Activated CD4-positive, alpha-beta memory T cell treated with anti-CD3 and anti-CD28 coated beads, Interleukin-2, amount 10 ng/mL, durations not matched to agents 7 days and 5 days (primary cell): Measurements from ENCODE around the gene AKNA. TPM values are rescaled to one million over a fixed set of nuclear protein-coding genes. Genes with fewer than 3 reads are reported as not detected.
A peak's percentile ranks its signal among the peaks of the same experiment; 100 is the strongest.

Source experiments
- CTCF ChIA-PET: fragments of 350-600 bp; sonication (Branson Sonifier 250); formaldehyde crosslinking; loops from one replicate; lab custom pipeline; 2021; ENCODE audit warnings: antibody characterized with exemption, inconsistent platforms; lab: Charles Lee
- POLR2A ChIA-PET: fragments of 350-600 bp; sonication (Branson Sonifier 250); formaldehyde crosslinking; loops from one replicate; lab custom pipeline; 2021; ENCODE audit warnings: antibody characterized with exemption; lab: Charles Lee
- DNase-seq: peaks from one replicate; pipeline ENCODE4 v3.0.0-alpha.2; 2020
- H3K27ac Mint-ChIP-seq: one replicate; pipeline ENCODE4 v1.8.0; 2021; ENCODE audit warnings: mild to moderate bottlenecking, mixed read lengths
- H3K27me3 Mint-ChIP-seq: one replicate; pipeline ENCODE4 v1.8.0; 2021; ENCODE audit warnings: mixed read lengths
- H3K36me3 Mint-ChIP-seq: one replicate; pipeline ENCODE4 v1.8.0; 2021; ENCODE audit warnings: low read depth, mixed read lengths
- H3K4me1 Mint-ChIP-seq: one replicate; pipeline ENCODE4 v1.8.0; 2021; ENCODE audit warnings: mixed read lengths
- H3K4me3 Mint-ChIP-seq: one replicate; pipeline ENCODE4 v1.8.0; 2021; ENCODE audit warnings: mild to moderate bottlenecking, mixed read lengths
- H3K9me3 Mint-ChIP-seq: one replicate; pipeline ENCODE4 v1.8.0; 2021; ENCODE audit warnings: mixed read lengths
- total RNA-seq, 2 experiments: library from RNA; stranded (reverse); gene quantifications; one replicate each; pipeline ENCODE4 v1.2.3, GENCODE V29; 2021

Gene AKNA
- total RNA-seq, 2 experiments from 2014 or later = 350 to 355 TPM

DNA sequence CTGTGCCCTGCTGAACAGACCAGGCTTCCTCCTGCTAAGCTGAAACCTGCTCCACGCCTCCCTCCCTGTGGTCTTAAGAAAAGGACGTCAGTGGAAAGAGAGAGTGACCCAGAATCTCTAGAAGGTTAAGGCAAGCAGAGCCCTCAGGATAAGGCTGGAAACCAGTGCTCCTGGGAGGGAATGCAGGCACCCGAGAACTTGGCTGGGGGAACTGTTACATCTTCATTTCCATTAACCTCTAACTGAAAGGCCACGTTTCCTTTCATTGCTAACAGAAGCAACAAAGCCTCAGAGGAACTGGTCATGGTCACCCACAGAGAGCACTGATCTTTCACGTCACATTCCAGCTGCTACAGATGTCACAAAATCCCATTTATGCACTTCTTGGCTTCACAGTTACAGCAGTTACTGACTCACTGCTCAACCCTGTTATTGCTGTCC, 26.1 kb upstream of the AKNA start:
- Mint-ChIP-seq H3K4me1 (peaks cover 30% of the 10 kb centered on the region), H3K27ac (no peak overlapping the region), H3K27me3 (no peaks in the 10 kb centered on the region), H3K4me3 (no peak overlapping the region), H3K36me3 (no peaks in the 10 kb centered on the region), H3K9me3 (no peaks in the 10 kb centered on the region)
- CTCF ChIA-PET = interaction anchor here (2.3 to 3.0 kb wide), 2 partner anchors 8 to 239 kb away, joined by 7 to 15 read pairs; no protein-coding TSS in a partner anchor
- DNase-seq = no peak
- POLR2A ChIA-PET = no interaction called here

DNA sequence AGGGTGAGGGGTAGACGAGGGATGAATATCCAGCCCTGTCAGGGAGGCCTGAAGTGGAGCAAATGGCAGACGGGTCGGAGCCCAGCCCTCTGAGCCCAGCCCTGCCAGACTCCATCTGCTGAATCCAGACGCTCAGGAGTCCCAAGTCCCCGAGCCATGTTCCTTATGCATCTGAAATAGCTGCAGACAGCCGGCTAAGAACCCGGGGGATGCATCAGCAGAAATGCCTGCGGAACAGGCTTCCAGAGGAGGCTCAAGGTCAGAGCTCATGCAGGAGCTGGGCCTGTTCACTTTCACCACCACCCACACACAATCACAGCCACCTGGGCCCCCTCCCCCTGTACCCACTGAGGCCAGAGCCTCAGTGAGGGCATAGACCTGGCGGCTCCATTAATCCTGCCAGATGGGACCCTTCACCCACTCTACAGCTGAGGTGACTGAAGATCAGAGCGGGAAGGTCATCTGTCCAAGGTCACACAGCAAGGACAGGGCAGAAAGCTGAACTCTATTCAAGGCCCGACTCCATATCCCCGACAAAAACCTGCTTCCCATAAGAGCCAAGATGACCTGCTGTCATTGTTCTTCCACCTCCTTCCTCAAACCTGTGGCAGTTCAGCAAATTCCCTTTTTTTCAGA, 24.4 kb upstream of the AKNA start:
- no peak for DNase-seq
- Mint-ChIP-seq H3K27me3 (no peaks in the 10 kb centered on the region), H3K4me1 (peaks cover 13% of the 10 kb centered on the region), H3K27ac (no peak overlapping the region), H3K36me3 (no peaks in the 10 kb centered on the region), H3K9me3 (no peaks in the 10 kb centered on the region), H3K4me3 (no peak overlapping the region)
- ChIA-PET POLR2A (no interaction called here), CTCF (interaction anchor here (10.5 kb wide), 1 partner anchor 241 kb away, joined by 314 read pairs; no protein-coding TSS in a partner anchor)

DNA sequence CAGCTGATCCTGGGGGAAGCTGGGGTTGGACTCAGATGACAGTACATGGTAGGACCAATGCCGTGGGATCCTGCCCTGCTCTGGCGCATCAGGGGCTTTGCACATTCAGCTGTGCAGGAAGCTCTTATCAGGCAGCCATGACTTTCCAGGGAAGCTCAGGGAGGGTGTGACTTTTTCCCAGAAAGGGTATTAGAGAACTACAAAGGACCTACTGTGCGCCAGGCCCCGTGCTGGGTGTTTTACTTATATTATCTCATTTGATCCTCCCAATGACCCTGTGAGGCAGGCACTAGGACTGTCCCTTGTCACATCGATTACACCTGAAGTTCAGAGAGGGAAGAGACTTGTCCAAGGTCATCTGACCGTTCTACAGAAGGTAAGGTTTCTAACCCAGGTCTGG, 23.7 kb upstream of the AKNA start:
- POLR2A ChIA-PET = interaction anchor here (0.5 kb wide), 1 partner anchor 510 kb away, joined by 3 read pairs; no protein-coding TSS in a partner anchor
- no peak overlapping the region for H3K4me3 Mint-ChIP-seq
- H3K27ac Mint-ChIP-seq = no peak overlapping the region
- no peaks in the 10 kb centered on the region for H3K9me3 Mint-ChIP-seq
- peaks cover 11% of the 10 kb centered on the region for H3K4me1 Mint-ChIP-seq
- CTCF ChIA-PET = interaction anchor here (10.5 kb wide), 1 partner anchor 242 kb away, joined by 314 read pairs; no protein-coding TSS in a partner anchor
- DNase-seq = no peak
- H3K27me3 Mint-ChIP-seq = no peaks in the 10 kb centered on the region
- no peaks in the 10 kb centered on the region for H3K36me3 Mint-ChIP-seq

DNA sequence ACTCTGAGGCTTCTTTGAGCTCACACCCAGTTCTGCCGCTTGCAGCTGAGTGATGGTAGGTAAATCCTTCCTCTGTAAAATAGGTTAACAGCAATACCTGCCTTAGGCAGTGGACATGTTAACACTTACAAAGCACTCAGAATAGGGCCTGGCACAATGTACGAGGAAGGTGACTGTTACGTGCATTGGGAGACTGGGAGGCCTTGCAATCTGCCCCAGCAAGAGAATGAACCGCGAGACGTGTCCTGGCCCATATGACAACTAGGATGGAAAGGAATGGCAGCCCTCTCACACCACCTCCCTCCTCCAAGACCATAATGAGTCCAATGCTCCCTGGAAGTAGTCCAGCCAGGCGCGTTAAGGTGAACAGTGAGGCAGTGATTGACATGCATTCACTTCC, 23.1 kb upstream of the AKNA start:
- no peak overlapping the region for H3K27ac Mint-ChIP-seq
- POLR2A ChIA-PET = no interaction called here

DNA sequence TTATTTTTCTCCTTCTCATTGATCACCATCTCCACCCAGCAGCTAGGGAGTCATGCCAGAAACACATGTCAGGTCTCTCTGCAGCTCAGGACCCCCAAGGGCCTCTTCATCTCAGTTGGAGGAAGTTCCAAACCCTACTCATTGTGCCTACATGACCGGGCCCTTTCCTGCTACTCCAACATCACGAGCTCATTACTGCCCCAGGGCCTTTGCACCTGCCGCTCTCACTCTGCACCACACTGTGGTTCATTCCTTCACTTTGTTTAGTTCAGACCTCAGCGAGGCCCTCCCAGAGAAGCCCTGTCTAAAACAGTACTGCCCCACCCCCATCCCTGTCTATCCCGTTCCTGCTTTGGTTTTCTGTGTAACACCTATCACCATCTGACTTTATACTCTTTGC, 22.1 kb upstream of the AKNA start:
- Mint-ChIP-seq H3K4me1 (peaks cover 16% of the 10 kb centered on the region), H3K27ac (no peak overlapping the region), H3K27me3 (no peaks in the 10 kb centered on the region), H3K4me3 (no peak overlapping the region), H3K9me3 (no peaks in the 10 kb centered on the region), H3K36me3 (no peaks in the 10 kb centered on the region)
- DNase-seq = no peak
- ChIA-PET CTCF (interaction anchor here (1.0 to 10.5 kb wide), 5 partner anchors 9 to 252 kb away, joined by 3 to 314 read pairs (median 4); partner anchors contain the start of gene WHRN), POLR2A (no interaction called here)

More for the DNA sequence above, 23.1 kb upstream of the AKNA start:
- no peaks in the 10 kb centered on the region for H3K36me3 Mint-ChIP-seq
- no peaks in the 10 kb centered on the region for H3K27me3 Mint-ChIP-seq
- H3K9me3 Mint-ChIP-seq = no peaks in the 10 kb centered on the region
- no peak for DNase-seq
- peaks cover 11% of the 10 kb centered on the region for H3K4me1 Mint-ChIP-seq
- H3K4me3 Mint-ChIP-seq = no peak overlapping the region
- CTCF ChIA-PET = interaction anchor here (10.5 kb wide), 1 partner anchor 243 kb away, joined by 314 read pairs; no protein-coding TSS in a partner anchor

DNA sequence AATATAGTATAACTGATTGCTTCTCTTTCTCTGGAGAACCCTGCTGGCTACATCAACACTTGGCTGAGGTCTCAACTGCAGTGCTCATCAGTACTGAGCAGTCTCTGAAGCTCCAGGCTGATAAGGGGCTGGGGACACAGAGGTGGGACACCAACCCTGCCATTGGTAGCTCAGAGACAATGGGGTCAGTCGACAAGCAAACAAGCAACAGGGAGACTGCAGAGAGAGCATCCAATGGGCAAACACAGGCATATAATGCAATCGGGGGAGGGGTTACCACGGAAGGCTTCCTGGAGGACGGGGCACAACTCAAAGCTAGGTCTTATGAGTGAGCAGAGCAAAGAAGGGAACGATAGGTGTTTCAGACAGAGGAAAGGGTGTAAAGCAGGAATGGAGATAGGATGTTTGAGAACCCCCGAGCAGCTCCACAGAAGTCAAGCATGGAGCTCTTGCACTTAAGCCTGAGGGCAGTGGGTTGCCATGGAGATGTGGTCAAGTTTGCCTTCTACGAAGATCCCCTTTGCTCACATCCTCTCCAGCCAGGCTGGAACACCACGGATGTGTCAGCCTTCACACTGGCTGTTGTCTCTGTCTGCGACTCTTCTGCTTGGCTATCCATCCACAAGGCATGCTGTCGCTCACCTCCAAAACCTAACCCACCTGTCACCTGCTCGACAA, 21.5 kb upstream of the AKNA start:
- H3K27me3 Mint-ChIP-seq = no peaks in the 10 kb centered on the region
- no peaks in the 10 kb centered on the region for H3K9me3 Mint-ChIP-seq
- peaks cover 16% of the 10 kb centered on the region for H3K4me1 Mint-ChIP-seq
- no peaks in the 10 kb centered on the region for H3K36me3 Mint-ChIP-seq
- no peak overlapping the region for H3K27ac Mint-ChIP-seq
- POLR2A ChIA-PET = interaction anchor here (1.3 kb wide), 1 partner anchor 76 kb away, joined by 4 read pairs; no protein-coding TSS in a partner anchor
- CTCF ChIA-PET = interaction anchor here (1.0 to 10.5 kb wide), 5 partner anchors 9 to 253 kb away, joined by 3 to 314 read pairs (median 4); partner anchors contain the start of gene WHRN
- H3K4me3 Mint-ChIP-seq = no peak overlapping the region
- no peak for DNase-seq

DNA sequence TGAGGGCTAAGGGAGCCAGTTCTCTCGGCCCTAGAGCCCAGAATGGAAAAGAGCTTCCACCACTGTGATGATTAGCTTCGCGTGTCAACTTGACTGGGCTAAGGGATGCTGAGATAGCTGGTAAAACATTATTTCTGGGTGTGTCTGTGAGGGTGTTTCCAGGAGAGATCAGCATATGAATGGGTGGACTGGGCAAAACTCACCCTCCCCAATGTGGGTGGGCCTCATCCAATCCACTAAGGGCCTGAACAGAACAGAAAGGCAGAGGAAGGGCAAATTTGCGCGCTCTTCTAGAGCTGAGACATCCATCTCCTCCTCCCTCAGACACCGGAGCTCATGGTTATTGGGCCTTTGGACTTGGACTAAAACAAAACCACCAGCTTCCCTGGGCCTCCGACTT, 20.9 kb upstream of the AKNA start:
- ChIA-PET POLR2A (interaction anchor here (1.3 kb wide), 1 partner anchor 76 kb away, joined by 4 read pairs; no protein-coding TSS in a partner anchor), CTCF (interaction anchor here (0.6 to 10.5 kb wide), 6 partner anchors 8 to 253 kb away, joined by 3 to 314 read pairs (median 4); partner anchors contain the start of gene WHRN)
- H3K4me3 Mint-ChIP-seq = no peak overlapping the region
- H3K9me3 Mint-ChIP-seq = no peaks in the 10 kb centered on the region
- H3K4me1 Mint-ChIP-seq = peaks cover 16% of the 10 kb centered on the region
- no peak overlapping the region for H3K27ac Mint-ChIP-seq
- DNase-seq = no peak
- H3K36me3 Mint-ChIP-seq = no peaks in the 10 kb centered on the region
- H3K27me3 Mint-ChIP-seq = no peaks in the 10 kb centered on the region

DNA sequence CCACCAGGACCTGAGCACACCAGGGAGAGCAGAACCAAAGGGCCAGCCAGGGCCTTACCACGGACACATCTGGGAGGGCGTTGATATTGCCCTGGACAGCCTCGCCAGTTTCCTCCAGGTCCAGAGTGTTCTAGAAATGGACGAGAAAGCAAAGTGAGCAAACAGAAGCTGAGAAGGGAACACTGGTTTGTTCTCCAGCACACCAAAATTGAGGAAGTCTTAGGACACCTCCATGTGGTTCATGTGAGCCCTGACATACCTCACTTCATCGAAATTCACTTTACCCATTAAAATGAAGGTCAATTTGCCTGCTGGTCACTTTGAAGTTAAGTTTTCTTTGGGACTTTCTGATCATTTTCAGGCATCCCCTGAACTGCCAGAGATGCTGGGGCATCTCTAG, 20.1 kb upstream of the AKNA start:
- no peak for DNase-seq
- Mint-ChIP-seq H3K4me3 (no peak overlapping the region), H3K9me3 (no peaks in the 10 kb centered on the region), H3K27me3 (no peaks in the 10 kb centered on the region), H3K27ac (no peak overlapping the region), H3K36me3 (no peaks in the 10 kb centered on the region), H3K4me1 (peaks cover 16% of the 10 kb centered on the region)
- ChIA-PET CTCF (interaction anchor here (6.9 to 10.5 kb wide), 2 partner anchors 98 to 246 kb away, joined by 86 to 314 read pairs; partner anchors contain the start of gene WHRN), POLR2A (no interaction called here)

DNA sequence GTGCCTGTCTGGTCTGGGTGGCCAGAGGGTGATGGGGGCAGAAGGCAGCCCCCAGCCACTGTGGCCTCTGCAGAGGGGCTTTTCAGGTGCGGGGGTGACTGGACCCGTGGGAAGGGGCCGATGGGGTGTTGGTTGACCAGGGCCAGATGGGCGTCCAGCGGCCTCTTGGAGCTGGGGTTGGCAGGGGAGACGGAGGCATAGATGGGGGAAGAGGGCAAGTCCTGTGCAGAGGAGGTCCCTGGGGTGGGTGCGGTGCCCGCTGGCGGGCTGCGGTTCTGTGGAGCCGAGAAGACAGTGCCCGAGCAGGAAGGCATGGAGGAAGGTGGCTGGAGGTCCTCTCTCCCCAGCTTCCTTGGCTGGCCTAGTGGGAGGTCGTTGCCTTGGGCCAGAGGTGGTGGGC, 18.7 kb upstream of the AKNA start:
- POLR2A ChIA-PET = interaction anchor here (0.8 to 1.8 kb wide), 6 partner anchors 8 to 255 kb away, joined by 3 to 7 read pairs (median 3); partner anchors contain the start of gene AKNA
- Mint-ChIP-seq H3K4me1 (peaks cover 16% of the 10 kb centered on the region), H3K27me3 (no peaks in the 10 kb centered on the region), H3K9me3 (no peaks in the 10 kb centered on the region), H3K36me3 (no peaks in the 10 kb centered on the region), H3K4me3 (no peak overlapping the region), H3K27ac (no peak overlapping the region)
- CTCF ChIA-PET = interaction anchor here (0.9 to 10.5 kb wide), 29 partner anchors 8 to 608 kb away, joined by 3 to 314 read pairs (median 8); partner anchors contain the start of genes AKNA, ATP6V1G1, TEX53 and WHRN
- no peak for DNase-seq

DNA sequence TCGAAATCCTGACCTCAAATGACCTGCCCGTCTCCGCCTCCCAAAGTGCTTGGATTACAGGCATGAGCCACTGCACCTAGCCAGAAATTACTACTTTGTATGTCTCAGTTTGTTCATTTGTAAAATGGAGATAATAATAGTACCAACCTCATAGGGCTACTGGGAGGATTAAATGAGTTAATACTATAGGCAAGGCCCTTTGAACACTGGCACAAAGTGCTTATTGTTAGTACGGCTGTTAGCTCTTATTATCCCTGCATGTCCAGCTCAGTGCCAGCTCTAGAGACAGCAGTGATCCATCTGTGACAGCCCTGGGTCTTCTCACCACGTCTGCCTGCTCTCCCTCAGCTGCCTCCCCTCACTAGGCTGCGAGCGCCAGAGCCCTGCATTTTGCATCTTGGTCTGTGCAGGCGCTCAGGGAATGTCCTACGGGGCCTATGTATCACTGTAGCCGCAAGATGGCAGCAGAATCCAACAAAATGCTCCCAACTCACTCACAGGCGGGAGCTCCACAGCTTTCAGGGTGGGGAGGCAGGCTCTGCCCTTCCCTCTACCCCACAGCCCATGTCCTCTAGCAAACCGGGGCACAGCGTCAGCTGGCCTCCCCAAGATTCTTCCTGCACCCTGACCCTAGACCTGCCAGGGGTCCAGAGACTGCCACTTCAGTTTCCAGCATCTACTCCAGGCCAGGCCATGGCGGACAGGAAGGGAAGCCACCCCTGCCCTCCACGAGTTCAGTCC, 17.7 kb upstream of the AKNA start:
- peak; percentile 84 for DNase-seq
- Mint-ChIP-seq H3K36me3 (no peaks in the 10 kb centered on the region), H3K9me3 (no peaks in the 10 kb centered on the region), H3K27ac (no peak overlapping the region), H3K4me3 (no peak overlapping the region), H3K4me1 (peaks cover 16% of the 10 kb centered on the region), H3K27me3 (no peaks in the 10 kb centered on the region)
- POLR2A ChIA-PET = interaction anchor here (1.1 to 1.8 kb wide), 6 partner anchors 9 to 247 kb away, joined by 3 to 19 read pairs (median 4); partner anchors contain the start of genes AKNA and ATP6V1G1
- CTCF ChIA-PET = interaction anchor here (0.6 to 10.5 kb wide), 57 partner anchors 9 to 640 kb away, joined by 3 to 314 read pairs (median 5); partner anchors contain the start of genes AKNA, ATP6V1G1, TEX53 and TMEM268

DNA sequence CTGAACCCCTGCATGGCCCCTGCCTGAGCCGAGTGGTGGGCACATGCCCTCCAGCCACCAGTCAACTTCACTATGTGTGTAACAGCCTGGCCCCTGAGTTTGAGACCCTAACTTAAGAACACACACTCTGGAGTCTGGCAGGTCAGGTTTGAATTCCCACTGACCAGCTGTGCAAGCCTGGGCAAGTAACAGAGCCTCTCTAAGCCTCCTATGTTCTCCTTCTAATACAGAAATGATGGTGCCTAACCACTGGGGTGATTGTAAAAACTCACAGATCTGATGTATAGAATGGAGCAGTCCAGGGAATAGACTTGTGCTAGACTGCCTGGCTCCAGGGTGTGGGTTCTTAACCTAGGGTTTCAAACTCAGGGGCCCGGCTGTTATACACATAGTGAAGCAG, 16.7 kb upstream of the AKNA start:
- ChIA-PET POLR2A (interaction anchor here (1.2 kb wide), 1 partner anchor 183 kb away, joined by 3 read pairs; the partner anchor contains the start of gene ATP6V1G1), CTCF (interaction anchor here (1.1 to 10.5 kb wide), 11 partner anchors 12 to 276 kb away, joined by 3 to 314 read pairs (median 10); partner anchors contain the start of genes AKNA and WHRN)
- Mint-ChIP-seq H3K27me3 (no peaks in the 10 kb centered on the region), H3K36me3 (no peaks in the 10 kb centered on the region), H3K27ac (no peak overlapping the region), H3K4me3 (no peak overlapping the region), H3K9me3 (no peaks in the 10 kb centered on the region), H3K4me1 (peaks cover 10% of the 10 kb centered on the region)
- DNase-seq = no peak
